ENCODE results near the gene NFAM1.

DNA sequence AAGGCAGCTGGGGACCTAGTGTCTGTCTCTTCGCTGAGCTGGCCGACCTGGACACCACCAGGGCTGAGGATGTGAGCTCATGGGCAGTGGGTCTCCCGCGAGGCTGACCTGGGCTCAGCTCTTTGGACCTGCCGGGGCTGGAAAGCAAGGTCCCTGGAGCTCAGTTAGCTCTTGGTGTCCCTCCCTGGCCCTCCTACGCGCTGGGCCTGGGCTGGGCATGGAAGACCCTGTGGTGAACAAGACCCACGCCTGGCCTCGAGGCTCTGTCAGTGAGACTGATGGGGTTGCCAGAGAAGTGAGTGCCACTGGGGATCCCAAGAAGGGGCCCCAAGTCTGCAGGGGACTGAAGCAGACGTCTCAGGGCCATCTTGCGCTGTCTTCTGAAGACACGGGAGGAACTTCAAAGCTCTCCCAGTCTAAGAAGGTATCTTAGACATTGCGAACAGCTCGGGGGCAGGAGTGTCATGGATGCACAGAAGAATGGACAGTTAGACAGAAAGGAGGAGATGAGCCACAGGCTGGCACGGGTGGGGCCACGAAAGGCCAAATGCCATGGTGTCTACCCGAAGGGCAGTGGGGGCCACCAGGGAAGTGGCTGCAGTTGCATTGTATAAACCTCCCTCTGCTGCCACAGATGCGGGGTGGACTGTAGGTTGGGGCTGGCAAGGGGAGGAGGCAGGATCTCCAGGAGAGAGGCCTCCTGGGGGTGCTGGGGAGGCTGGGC, 31.2 kb downstream of the NFAM1 start:
- TF ChIP-seq CTCF (IDR thresholded peaks at IDR 0.05) = no peak
- no peak for TF ChIP-seq EP300 (IDR thresholded peaks at IDR 0.05)
- TF ChIP-seq POLR2A (IDR thresholded peaks at IDR 0.05) = no peak
- TF ChIP-seq POLR2AphosphoS5 (IDR thresholded peaks at IDR 0.05) = no peak
